ENCODE measurements around the gene GJB2.
A peak's percentile ranks its signal among the peaks of the same experiment; 100 is the strongest.

The GJB2 gene

DNA sequence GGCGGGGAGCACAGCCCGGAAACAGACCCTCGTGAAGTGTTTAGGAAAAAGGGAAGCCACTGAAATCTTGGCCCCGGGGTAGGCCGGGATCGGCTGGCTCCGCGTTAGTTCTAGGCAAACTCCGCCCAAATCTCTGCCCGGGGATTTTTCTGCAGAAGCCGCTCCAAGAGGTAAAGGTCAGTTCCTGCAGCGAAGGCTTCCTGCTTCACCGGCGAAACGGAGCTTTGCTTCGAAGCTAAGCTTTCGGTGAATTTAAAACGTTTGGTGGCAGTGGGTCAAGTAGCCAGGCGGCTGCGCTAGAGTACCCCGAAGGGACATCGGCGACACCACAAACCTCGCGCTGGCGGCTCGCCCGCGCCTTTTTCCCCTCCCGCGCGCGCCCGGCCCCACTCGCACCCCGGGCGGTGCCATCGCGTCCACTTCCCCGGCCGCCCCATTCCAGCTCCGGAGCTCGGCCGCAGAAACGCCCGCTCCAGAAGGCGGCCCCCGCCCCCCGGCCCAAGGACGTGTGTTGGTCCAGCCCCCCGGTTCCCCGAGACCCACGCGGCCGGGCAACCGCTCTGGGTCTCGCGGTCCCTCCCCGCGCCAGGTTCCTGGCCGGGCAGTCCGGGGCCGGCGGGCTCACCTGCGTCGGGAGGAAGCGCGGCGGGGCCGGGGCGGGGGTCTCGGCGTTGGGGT, 441 bp downstream of the GJB2 start:
- no peak for DNase-seq (ENCODE audit: low read depth)

DNA sequence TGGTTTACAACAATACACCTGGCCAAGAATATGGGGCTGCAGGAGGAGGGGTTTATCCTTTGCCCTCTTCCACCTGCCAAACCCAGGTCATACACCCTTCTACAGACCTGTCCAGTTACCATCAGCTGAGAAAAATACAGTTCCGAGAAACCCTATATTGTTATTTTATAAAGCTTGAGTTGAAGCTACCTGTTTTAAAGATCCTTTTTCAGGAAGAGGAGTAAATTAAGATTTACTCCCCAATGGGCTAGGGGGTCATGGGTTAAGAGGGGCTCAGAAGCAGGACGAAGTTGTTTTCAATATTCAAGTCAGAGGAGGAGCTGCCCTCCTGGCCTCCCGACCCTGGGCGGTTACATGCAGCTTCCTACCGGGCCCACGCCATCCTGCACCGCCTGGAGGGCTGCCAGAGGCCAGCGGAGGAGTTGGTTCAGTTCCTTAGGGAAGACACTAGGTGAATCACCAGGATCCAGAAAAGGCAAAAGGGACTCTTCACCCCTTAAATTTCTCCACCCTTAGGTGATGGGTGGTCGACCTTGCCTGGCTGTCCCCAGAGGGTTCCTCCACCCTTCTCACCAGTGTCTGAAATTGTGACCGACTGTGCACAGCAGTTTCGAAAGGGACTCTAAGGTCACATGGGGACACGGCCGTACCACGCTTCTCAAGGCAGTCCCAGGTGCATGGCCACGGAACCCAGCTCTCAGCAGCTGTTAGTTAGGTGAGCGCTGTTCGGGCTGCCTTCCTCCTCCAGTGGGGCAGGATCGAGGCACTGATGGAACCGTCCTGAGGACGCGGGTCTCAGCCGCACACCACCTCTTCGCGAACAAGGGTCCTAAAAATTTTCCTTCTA, 1.2 kb downstream of the GJB2 start:
- no peak for DNase-seq (ENCODE audit: low read depth)

DNA sequence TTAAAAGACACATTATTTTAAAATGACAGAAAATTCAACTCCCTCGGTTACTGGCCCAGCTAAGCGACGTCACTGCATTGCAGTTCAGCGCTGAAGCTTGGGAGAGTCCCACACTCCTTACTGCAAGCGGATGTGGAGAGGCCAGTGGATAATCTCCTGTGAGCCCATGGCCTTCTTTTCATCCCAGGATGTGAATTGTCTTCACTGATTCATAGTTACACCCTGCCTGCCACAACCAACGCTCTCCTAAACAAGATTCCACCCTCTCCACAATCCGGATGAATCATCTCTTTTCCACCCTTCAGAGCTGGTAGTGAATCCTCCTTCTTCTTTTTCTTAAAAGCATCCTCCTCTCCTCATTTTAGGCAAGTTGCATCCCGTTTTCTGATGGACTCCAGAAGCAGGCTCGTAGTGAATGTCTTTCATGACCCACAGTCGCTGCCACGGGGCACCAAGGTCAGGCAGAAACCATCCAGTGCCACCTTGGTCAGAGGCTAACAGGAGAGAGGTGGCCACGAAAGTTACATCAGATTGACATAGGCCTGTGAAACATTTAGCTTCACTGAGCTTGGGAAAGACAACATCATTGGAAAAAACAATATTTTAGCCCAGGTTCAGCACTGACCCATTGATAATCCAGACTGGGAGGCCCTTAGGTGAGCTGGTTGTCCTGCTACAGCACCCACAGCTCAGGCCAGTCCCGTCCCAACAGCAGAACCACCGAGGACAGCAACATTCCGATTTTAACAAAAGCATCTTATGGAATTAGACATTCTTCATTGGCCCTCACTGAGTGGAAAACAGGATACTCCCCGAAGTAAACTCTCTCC, 2.0 kb downstream of the GJB2 start:
- peak; percentile 17 for DNase-seq (ENCODE audit: low read depth)

DNA sequence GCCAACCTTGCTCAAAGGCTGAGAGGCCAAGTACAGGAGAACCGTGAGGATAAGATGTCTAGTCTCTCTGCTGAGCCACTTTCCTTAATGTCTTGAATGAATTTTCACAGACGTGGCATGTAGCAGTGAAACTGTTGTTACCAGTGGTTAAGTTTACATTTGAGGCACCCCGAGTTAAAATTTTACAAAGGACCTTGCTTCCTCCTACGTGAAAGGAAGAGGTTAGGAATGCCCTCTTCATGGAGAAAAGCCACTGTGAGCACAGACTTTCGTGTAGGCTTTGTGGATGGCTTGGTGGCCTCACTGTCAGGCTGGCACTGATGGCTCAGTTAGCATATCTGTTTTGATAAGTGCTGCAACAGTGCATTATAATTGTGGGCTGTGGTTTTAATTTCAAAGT, 2.7 kb downstream of the GJB2 start:
- DNase-seq (ENCODE audit: low read depth): no peak

GRCh38 chr13:20188667-20189553, 3.8 kb downstream of the GJB2 start:
- no peak for DNase-seq (ENCODE audit: low read depth)

DNA sequence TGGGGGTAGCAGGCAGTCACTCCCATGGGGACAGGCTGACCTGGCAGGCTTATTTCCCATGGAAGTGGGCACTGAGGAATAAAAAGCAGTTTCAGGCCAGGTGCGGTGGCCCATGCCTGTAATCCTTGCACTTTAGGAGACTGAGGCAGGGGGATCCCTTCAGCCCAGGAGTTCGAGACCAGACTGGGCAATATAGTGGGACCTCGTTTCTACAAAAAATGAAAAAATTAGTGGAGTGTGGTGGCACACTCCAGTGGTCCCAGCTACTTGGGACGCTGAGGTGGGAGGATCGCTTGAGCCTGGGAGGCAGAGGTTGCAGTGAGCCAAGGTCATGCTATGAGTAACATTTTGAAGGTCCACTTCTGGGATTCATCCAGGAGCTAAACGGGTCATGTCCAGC, 6.0 kb downstream of the GJB2 start:
- DNase-seq (ENCODE audit: low read depth): no peak

GRCh38 chr13:20185366-20186056, 7.2 kb downstream of the GJB2 start:
- DNase-seq (ENCODE audit: low read depth): no peak

DNA sequence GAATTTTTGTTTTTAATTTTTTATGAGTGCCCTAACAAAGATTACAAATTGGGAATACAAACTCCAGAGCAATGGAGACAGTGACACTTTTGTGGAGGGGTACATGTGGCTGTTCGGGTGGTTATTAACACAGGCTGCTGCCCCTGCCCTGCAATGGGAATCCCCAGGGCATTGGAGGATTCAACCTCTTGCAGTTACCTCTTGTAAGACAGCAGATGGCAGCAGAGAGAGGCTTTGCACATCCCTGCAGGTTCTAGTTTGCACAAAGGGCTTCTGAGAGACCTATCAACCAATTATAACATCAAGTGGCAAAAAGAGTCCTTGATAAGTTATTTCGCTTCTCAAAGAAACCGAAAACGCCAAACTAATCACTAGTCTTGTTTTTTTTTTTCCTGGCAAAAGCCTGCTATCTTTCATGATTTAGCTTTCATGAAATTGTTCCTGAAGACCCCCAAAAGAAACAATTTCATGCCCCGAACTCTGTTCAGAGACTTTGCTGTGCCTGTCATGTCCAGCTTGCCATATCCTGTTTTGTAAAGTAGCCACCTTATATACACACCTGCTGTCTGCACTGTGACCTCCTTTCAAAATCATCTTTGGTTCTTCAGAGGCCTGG, 10.4 kb downstream of the GJB2 start:
- peak; percentile 42 for DNase-seq (ENCODE audit: low read depth)

GRCh38 chr13:20181188-20181587, 11.6 kb downstream of the GJB2 start:
- DNase-seq (ENCODE audit: low read depth): no peak

- no peak for DNase-seq (ENCODE audit: low read depth)
These were observed 14.6 kb downstream of the GJB2 start for GRCh38 chr13:20178156-20178555.

DNA sequence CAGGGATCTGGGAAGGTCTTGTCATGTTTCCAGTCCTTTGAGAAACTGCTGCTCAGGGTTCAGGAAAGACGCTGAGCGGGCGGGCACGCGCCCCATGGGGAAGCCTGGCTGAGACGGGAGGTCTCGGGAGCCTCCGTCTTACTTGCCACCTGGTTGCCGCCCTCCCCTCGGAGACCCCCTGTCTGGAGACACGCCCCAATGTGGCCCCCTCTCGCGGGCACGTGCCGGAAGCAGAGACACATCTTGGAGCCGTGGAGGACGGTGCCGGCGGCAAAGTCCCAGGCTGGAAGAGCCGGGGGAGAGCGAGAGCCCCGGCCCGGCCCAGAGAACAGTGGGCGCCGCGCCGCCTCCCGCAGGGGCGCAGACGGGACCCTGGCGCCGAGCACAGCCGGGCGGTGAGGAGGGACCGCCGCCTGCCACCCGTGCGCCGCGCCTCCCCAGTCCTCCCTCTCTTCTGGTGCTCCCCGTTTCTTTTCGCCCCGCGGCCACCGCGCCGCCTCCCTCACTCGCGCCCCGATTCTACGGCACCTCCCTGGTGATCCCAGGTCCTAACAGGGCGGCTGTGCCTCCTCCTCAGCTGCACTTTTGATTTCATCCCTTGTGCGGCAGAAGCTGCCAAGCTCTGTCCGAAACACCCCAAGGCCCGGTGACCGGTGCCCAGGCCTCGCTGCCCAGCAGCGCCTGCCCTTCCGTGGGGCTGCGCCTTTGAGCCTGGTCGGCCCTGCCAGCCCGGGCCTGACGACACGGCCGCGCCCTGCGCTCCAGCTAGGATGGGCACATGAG, 15.5 kb downstream of the GJB2 start:
- DNase-seq (ENCODE audit: low read depth): no peak

- DNase-seq (ENCODE audit: low read depth): no peak
These were observed 16.7 kb downstream of the GJB2 start for GRCh38 chr13:20175907-20176652.

DNA sequence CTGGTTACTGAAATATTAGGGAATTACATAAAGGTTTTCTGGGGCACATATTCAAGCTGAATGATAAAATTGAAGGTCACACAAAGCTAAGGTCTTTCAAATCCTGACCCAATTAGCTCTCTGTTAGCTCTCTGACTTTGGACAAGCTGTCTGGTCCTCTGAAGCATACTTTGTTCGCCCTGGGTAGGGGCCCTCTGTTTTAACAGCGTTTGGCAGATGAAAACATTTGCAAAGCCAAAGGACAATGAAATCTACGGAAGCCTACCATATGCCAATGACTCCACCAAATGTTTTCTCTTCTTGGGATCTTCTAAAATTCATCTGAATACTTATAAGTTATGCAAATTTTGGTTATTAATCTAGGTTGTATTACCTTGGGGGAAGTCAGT, 17.3 kb downstream of the GJB2 start:
- no peak for DNase-seq (ENCODE audit: low read depth)

DNA sequence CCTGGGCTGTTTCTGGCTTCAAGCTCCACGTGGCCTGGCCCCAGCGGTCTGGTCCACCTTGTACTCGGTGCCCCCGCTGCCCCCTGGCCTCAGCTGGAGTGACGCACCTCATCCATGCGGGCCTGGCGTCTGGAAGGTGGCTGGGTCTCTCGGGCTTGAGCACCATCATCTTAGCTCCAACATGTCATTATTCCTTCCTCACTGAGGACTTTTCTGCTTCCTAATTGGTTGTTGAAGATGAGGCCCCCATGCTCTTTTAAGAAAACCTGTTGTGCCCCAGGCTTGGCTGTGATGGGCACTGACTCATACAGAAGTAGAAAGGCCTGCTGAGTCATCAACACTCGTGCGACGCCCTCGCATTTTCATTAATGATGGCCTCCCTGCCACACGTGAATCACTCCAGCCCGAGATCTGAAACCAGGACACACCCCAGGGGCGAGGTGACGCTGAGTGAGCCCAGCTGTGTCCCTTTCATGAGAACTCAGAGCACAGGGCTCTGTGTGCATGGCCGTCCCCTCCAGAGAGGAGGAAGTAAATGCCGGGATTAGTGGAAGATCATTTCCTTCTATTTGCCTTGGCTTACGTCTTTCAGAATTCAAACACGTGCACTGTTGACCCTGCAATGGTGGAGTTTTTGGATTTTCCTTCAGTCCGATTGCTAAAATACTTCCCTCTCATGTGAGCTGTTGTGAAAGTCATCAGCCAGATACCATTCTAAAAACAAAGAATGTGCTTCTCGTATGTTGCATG, 17.9 kb downstream of the GJB2 start:
- DNase-seq (ENCODE audit: low read depth): peak; percentile 88

- DNase-seq (ENCODE audit: low read depth): no peak
These were observed 19.5 kb downstream of the GJB2 start for GRCh38 chr13:20173116-20173746.

- no peak for DNase-seq (ENCODE audit: low read depth)
These were observed 21.4 kb downstream of the GJB2 start for GRCh38 chr13:20171364-20171763.

DNA sequence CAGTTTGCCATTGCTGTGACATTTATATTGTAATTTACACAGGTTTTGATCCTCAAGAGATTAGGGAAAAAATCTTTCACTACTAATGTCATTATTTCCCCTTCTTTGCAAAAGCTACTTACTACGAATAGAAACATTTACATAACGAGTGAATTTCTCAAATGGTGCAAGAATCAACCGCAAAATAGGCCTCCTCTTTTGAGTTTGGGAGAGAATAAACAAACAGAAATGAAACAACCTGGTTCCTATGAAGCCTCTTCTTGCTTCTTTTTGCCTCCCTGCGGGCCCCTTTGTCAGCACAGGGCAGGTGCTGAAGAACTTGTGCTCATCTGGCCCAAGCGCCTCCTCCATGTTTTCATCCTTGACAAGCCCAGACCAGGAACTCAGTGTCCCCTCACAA, 21.8 kb downstream of the GJB2 start:
- no peak for DNase-seq (ENCODE audit: low read depth)

DNA sequence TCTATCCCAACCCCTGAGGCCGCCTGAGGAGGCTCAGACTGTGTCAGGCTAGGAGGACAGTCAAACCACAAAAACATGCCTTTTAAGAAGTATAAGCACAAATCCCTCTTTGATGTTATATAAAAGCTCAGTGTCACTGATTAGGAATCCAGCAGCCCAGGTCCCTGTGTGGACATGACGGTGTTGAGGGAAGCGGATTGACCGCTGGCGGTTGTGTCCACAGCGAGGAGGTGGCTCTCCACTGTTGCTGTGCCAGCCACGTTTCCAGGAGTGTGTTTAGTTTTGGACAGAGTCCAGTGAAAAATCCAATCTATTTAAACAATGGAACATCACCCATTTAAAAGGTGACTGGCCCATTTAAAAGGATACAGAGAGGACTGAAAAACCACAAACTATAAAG, 24.3 kb downstream of the GJB2 start:
- DNase-seq (ENCODE audit: low read depth): no peak

Measured in GM04504 (cell line).